HFFc6 (cell line): ENCODE measurements around the gene SEMA3D. TPM values are rescaled to one million over a fixed set of nuclear protein-coding genes. Genes with fewer than 3 reads are reported as not detected.

Experiments
- DNase-seq: peaks from one replicate; pipeline ENCODE4 v3.0.0-alpha.2; 2018
- H3K27ac Mint-ChIP-seq: 2 replicates; pipeline ENCODE4 v1.8.0; 2020; ENCODE audit warnings: mild to moderate bottlenecking, mixed read lengths
- H3K27me3 Mint-ChIP-seq: 2 replicates; pipeline ENCODE4 v1.8.0; 2021; ENCODE audit warnings: mild to moderate bottlenecking, moderate library complexity, mixed read lengths; ENCODE audit not compliant: insufficient read depth
- H3K36me3 Mint-ChIP-seq: 2 replicates; pipeline ENCODE4 v1.8.0; 2021; ENCODE audit warnings: low read depth, mixed read lengths
- H3K4me1 Mint-ChIP-seq: 2 replicates; pipeline ENCODE4 v1.8.0; 2020; ENCODE audit warnings: low read depth, mixed read lengths
- H3K4me3 Mint-ChIP-seq: 2 replicates; pipeline ENCODE4 v1.8.0; 2020; ENCODE audit warnings: mild to moderate bottlenecking, moderate library complexity, mixed read lengths
- H3K9me3 Mint-ChIP-seq: 2 replicates; pipeline ENCODE4 v1.8.0; 2020; ENCODE audit warnings: mild to moderate bottlenecking, mixed read lengths
- CTCF ChIP-seq: fragments of 200-600 bp; sonication (generic); IDR thresholded peaks from 2 replicates; pipeline ENCODE4 v1.5.0; 2021; ENCODE audit warnings: antibody characterized with exemption, mild to moderate bottlenecking
- total RNA-seq, 6 experiments: library from RNA; stranded (reverse); fragmentation: NEBNext Ultra II Directional; extraction: Animal tissue kit (Norgen Biotek cat#: 25700); gene quantifications; 2 replicates in 1 of 6; 3 replicates in 5 of 6; pipeline ENCODE4 v1.2.3, GENCODE V29; 2021

The SEMA3D gene
- total RNA-seq, 6 experiments from 2014 or later, result 16.5 to 23.7 (median 22.4) TPM

- H3K27me3 Mint-ChIP-seq, result no peaks in the 10 kb centered on the region
These were observed 140.3 kb downstream of the SEMA3D start for GRCh38 chr7:85046534-85046933.

DNA sequence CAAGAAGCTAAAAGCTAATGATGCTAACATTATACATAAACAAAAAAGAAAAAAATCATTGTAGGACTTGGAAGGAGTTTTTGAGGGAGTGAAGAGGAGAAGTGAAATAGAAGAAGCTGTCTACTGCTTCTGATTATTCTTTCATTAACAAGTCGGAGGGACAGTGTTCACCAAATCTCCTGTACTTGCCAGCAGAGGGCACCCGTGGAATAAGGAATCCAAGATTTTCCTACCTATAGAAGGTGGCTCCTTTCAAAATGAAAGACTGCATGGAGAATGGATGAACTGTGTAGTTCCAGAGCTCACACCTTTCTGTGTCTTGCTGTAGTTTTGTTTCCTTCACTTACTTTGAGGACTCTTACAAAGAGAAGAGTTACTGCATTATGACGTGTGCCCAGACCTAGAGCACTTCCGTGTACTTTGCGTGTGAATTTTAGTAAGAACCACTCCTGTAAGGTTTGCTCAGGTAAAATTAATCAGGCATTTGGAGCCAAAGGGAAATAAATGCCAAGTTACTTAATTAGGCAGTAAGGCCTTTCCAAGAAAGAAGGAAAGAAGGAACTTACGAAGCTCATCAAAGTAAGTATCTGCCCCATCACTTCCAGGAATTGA, 145.1 kb downstream of the SEMA3D start:
- peak; percentile 64 for DNase-seq
- peak; percentile 88 for TF ChIP-seq CTCF
- H3K9me3 Mint-ChIP-seq, result no peaks in the 10 kb centered on the region
- no peak overlapping the region for H3K27ac Mint-ChIP-seq
- no peak overlapping the region for H3K4me3 Mint-ChIP-seq
- H3K36me3 Mint-ChIP-seq, result no peaks in the 10 kb centered on the region
- no peaks in the 10 kb centered on the region; the same call in 1 of the 2 replicates for H3K4me1 Mint-ChIP-seq
- H3K27me3 Mint-ChIP-seq, result no peaks in the 10 kb centered on the region; the same call in 1 of the 2 replicates

More at GRCh38 chr7:85046534-85046933, 140.3 kb downstream of the SEMA3D start:
- no peak for DNase-seq
- no peak overlapping the region for H3K27ac Mint-ChIP-seq
- peaks cover 4% of the 10 kb centered on the region; the same call in 1 of the 2 replicates for H3K4me1 Mint-ChIP-seq
- no peaks in the 10 kb centered on the region for H3K36me3 Mint-ChIP-seq
- H3K9me3 Mint-ChIP-seq, result no peaks in the 10 kb centered on the region
- no peak for TF ChIP-seq CTCF
- no peak overlapping the region for H3K4me3 Mint-ChIP-seq

DNA sequence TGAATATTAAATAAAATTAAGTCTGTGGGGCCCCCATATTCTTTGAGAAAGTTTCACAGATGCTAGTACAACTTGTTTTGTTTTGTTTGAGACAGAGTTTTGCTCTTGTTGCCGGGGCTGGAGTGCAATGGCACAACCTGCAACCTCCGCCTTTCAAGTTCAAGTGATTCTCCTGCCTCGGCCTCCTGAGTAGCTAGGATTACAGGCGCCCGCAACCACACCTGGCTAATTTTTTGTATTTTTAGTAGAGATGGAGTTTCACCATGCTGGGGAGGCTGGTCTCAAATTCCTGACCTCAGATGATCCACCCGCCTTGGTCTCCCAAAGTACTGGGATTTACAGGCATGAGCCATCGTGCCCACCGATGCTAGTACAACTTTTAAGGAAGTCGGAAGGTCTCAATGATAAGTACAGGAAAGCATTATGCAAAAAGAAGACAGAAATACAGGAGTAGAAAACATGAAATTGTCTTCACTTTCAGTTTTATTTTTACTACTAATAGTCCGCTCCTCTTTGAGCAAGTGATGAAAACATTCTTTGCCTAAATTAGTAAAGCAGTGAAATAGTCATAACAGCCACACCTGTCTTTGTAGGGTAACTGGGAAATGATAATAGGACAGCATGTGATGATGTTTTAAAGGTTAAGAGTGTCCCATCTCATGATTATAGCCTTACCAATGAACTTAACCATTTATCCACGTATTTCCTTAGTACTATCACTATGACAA, 147.5 kb downstream of the SEMA3D start:
- no peaks in the 10 kb centered on the region; the same call in 1 of the 2 replicates for H3K27me3 Mint-ChIP-seq

GRCh38 chr7:85038466-85038865, 148.4 kb downstream of the SEMA3D start:
- Mint-ChIP-seq H3K27ac (no peak overlapping the region), H3K9me3 (no peaks in the 10 kb centered on the region), H3K27me3 (no peaks in the 10 kb centered on the region; the same call in 1 of the 2 replicates), H3K4me3 (no peak overlapping the region), H3K4me1 (peaks cover 12% of the 10 kb centered on the region), H3K36me3 (no peaks in the 10 kb centered on the region)
- TF ChIP-seq CTCF, result no peak
- no peak for DNase-seq

More for the DNA sequence above, 147.5 kb downstream of the SEMA3D start:
- Mint-ChIP-seq H3K36me3 (no peaks in the 10 kb centered on the region), H3K4me1 (peaks cover 12% of the 10 kb centered on the region), H3K4me3 (no peak overlapping the region), H3K27ac (no peak overlapping the region), H3K9me3 (no peaks in the 10 kb centered on the region)
- no peak for DNase-seq
- no peak for TF ChIP-seq CTCF

DNA sequence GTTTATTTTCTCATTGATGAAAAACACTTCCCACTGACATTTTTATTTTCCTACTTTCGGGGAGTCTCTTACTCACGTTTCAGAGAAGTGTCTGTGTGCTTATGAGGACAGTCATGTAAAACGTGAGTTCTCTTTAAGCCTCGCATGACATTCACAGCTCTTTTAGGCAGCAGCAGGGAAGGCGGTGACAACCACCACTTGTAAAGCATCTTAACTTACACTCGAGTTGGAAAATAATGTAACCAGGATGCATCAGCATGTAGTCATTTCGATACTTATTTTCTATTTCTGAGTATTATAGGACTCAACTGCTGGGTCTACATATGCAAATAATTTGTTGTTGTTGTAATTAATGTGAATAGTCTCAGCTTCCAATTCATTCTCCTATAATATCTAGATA, 153.6 kb downstream of the SEMA3D start:
- no peak for TF ChIP-seq CTCF
- H3K27ac Mint-ChIP-seq, result no peak overlapping the region
- DNase-seq, result no peak

More for the DNA sequence above, 153.6 kb downstream of the SEMA3D start:
- no peaks in the 10 kb centered on the region for H3K36me3 Mint-ChIP-seq
- no peaks in the 10 kb centered on the region; the same call in 1 of the 2 replicates for H3K27me3 Mint-ChIP-seq
- peaks cover 31% of the 10 kb centered on the region for H3K4me1 Mint-ChIP-seq
- no peaks in the 10 kb centered on the region for H3K9me3 Mint-ChIP-seq
- no peak overlapping the region for H3K4me3 Mint-ChIP-seq
